Bronchial epithelial cell (primary cell): ENCODE data around the gene MOV10L1. TPM values are rescaled to one million over a fixed set of nuclear protein-coding genes. Genes with fewer than 3 reads are reported as not detected.

Experiments used
- DNase-seq: peaks from one replicate; pipeline ENCODE4 v3.0.0-alpha.2; 2010; ENCODE audit warnings: low read depth
- FAIRE-seq: peaks from 2 replicates; lab custom pipeline; 2011; peaks lifted over from hg19 to GRCh38; lab: Jason Lieb, UNC
- H3K27me3 ChIP-seq: 2 replicates; pipeline ENCODE4 v1.5.1; 2011; ENCODE audit warnings: low read length; ENCODE audit not compliant: control insufficient read depth, insufficient read depth
- H3K36me3 ChIP-seq: 2 replicates; pipeline ENCODE4 v1.5.1; 2011; ENCODE audit warnings: low read length; ENCODE audit not compliant: control insufficient read depth, insufficient read depth
- H3K4me3 ChIP-seq: 2 replicates; pipeline ENCODE4 v1.5.1; 2011; ENCODE audit warnings: mild to moderate bottlenecking, low read depth, low read length, control low read depth
- CTCF ChIP-seq: IDR thresholded peaks from 2 replicates; pipeline ENCODE4 v1.5.1; 2011; ENCODE audit warnings: mild to moderate bottlenecking, moderate library complexity, low read length, control low read depth, inconsistent platforms; ENCODE audit not compliant: insufficient read depth, severe bottlenecking
- total RNA-seq: library from RNA; depleted of rRNA; stranded (reverse); fragments of >200 nt; gene quantifications from 2 replicates; pipeline ENCODE4 v1.2.1, GENCODE V29; 2014

Gene MOV10L1
- total RNA-seq, 1 donor from 2014 or later = 0.26 TPM

- Histone ChIP-seq H3K27me3 (no peaks in the 10 kb centered on the region), H3K4me3 (no peak overlapping the region), H3K36me3 (no peaks in the 10 kb centered on the region)
- no peak for TF ChIP-seq CTCF
- peak; percentile 93 for FAIRE-seq
- peak; percentile 71 for DNase-seq
Observed at GRCh38 chr22:50157709-50158375, 68.0 kb downstream of the MOV10L1 start.

DNA sequence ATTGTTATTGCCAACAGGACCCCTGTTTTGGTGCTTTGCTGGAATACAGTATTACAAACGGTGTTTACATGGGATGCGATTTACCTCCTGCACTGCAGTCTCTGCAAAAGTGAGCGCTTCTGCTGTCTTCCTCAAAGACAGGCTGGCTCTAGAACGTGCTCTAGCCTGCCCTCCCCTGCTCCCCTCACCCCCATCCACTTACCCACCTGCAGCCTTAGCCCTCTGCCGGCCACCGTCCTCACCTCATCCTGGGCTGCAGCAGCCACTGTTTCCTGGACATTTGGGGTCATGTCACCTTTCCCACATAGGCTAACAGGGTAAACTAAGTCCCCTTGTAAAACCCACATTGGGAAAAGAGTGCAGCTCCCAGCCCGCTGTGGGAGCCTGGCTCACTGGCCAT is 71.1 kb downstream of the MOV10L1 start:
- no peak for DNase-seq
- no peak overlapping the region for H3K4me3 ChIP-seq
- no peak for TF ChIP-seq CTCF
- H3K36me3 ChIP-seq = no peaks in the 10 kb centered on the region
- no peaks in the 10 kb centered on the region for H3K27me3 ChIP-seq
- FAIRE-seq = no peak

DNA sequence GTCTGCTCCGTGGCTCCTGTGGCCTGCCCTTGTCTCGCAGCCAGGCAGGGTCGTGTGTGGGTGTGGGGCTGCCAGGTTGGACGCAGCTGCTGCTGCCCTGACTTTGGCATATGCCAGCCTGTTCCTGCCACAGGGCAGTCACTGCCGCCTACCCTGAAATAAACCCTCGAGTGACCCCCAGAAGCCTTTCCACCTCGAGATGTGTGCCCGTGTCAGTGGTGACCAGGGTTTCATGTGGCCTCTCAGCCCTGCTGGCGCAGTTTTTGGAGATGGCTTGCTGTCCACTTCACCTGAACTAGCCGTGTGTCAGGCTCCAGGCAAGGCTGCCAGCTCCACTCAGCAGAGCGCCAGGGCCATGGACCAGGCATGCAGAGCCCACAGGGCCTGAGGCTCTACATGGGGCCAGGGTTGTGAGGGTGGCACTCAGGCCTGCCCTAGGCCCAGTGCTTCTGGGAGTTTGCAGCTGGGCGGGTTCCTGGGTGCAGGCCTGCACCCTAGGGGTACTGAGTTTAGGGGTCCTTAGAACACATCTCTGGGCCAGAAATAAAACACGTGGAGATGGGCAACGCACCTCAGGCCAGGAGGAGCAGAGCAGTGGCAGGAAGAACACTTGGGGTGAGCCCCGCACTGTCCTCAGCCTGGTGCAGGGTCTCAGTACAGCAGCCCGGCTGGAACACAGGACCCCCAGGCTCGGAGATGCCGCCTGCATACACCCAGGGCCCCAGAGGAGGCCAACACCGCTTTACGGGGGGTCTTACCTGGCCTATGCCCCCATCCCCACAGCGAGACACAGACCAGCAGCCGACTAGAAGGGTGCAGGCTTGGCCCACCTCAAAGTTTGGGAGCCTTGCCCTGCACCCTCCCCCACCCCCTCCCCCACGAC is 71.9 kb downstream of the MOV10L1 start:
- FAIRE-seq = no peak
- TF ChIP-seq CTCF = no peak
- H3K36me3 ChIP-seq = no peaks in the 10 kb centered on the region
- H3K4me3 ChIP-seq = no peak overlapping the region
- DNase-seq = no peak
- no peaks in the 10 kb centered on the region for H3K27me3 ChIP-seq

DNA sequence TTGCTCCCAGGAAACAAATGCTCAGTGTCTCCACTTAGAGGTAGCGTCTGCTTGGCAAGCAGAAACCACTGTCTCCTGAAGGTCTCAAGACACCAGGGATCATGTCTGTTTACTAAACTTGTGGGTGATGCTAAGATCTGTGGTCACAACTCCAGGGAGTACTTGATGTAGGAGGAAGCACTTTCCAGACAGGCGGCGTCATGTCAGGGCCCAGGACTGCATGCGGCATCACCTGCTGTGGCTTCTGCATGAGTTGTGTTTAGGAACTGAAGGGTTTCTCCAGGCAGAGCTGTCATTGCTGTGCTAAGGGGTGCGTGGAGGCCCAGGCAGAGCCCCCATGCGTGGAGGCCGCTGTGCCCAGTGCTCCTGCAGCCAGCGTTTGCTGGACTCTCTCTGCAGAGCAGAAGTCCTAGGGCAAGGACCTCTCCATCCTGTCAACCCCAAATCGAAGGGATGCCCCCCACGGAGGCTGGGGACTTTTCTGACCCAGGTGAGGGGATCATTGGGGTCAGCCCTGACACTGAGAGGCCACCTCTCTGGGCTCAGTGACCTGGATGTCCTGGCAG is 72.7 kb downstream of the MOV10L1 start:
- FAIRE-seq = peak; percentile 18
- DNase-seq = no peak
- Histone ChIP-seq H3K4me3 (no peak overlapping the region), H3K27me3 (no peaks in the 10 kb centered on the region), H3K36me3 (no peaks in the 10 kb centered on the region)
- no peak for TF ChIP-seq CTCF

- no peak for FAIRE-seq
- Histone ChIP-seq H3K36me3 (no peaks in the 10 kb centered on the region), H3K4me3 (no peak overlapping the region), H3K27me3 (peaks cover 3% of the 10 kb centered on the region)
- DNase-seq = no peak
- no peak for TF ChIP-seq CTCF
Observed at GRCh38 chr22:50165436-50166123, 75.8 kb downstream of the MOV10L1 start.
